OCI-LY7 (cell line): ENCODE measurements around the gene HSPA2. TPM values are rescaled to one million over a fixed set of nuclear protein-coding genes. Genes with fewer than 3 reads are reported as not detected.

Experiments used
- BruUV-seq: library from RNA; stranded (reverse); fragments of 400-500 nt; replicated peaks from 2 replicates; lab custom pipeline; 2021; lab: Mats Ljungman, UMichigan
- CTCF ChIA-PET: fragments of 300-600 bp; sonication (Branson Sonifier 250); formaldehyde crosslinking; loops from one replicate; lab custom pipeline; 2022; ENCODE audit warnings: antibody characterized with exemption; ENCODE audit not compliant: unreplicated experiment; lab: Charles Lee
- POLR2A ChIA-PET: fragments of 300-600 bp; sonication (Branson Sonifier 250); formaldehyde crosslinking; loops from one replicate; lab custom pipeline; 2022; ENCODE audit warnings: antibody characterized with exemption; lab: Charles Lee
- DNase-seq: peaks from one replicate; pipeline ENCODE4 v3.0.0-alpha.2; 2015; ENCODE audit warnings: low spot score
- H2AFZ ChIP-seq: fragments of 200-600 bp; sonication (generic), shearing (Covaris generic); 2 replicates; pipeline ENCODE4 v1.6.1; 2014; ENCODE audit warnings: mild to moderate bottlenecking, antibody characterized with exemption, low read length, moderate library complexity
- H3K27ac ChIP-seq: fragments of 200-600 bp; sonication (generic); 2 replicates; pipeline ENCODE4 v1.5.1; 2014; ENCODE audit warnings: mixed run types, low read depth, mild to moderate bottlenecking, moderate library complexity, low read length, inconsistent platforms; ENCODE audit not compliant: poor library complexity, severe bottlenecking
- H3K36me3 ChIP-seq: fragments of 200-600 bp; sonication (generic); 2 replicates; pipeline ENCODE4 v1.6.1; 2014; ENCODE audit warnings: mild to moderate bottlenecking, antibody characterized with exemption, low read length, moderate library complexity, mixed read lengths; ENCODE audit not compliant: insufficient read depth
- H3K4me1 ChIP-seq: fragments of 200-600 bp; sonication (generic); 2 replicates; pipeline ENCODE4 v1.5.1; 2014; ENCODE audit warnings: mild to moderate bottlenecking, low read length; ENCODE audit not compliant: insufficient read depth, poor library complexity, severe bottlenecking
- H3K4me2 ChIP-seq: fragments of 200-600 bp; sonication (generic); 2 replicates; pipeline ENCODE4 v1.6.1; 2014; ENCODE audit warnings: mild to moderate bottlenecking, low read length
- H3K4me3 ChIP-seq: fragments of 200-600 bp; sonication (generic); 2 replicates; pipeline ENCODE4 v1.5.1; 2014; ENCODE audit warnings: mild to moderate bottlenecking, low read depth, low read length; ENCODE audit not compliant: poor library complexity, severe bottlenecking
- H3K79me2 ChIP-seq: fragments of 200-600 bp; sonication (generic); 2 replicates; pipeline ENCODE4 v1.6.1; 2016; ENCODE audit warnings: low read depth, mild to moderate bottlenecking, low read length, moderate library complexity, mixed read lengths; ENCODE audit not compliant: insufficient read depth
- H3K9me2 ChIP-seq: fragments of 200-600 bp; sonication (generic); 2 replicates; pipeline ENCODE4 v1.6.1; 2016; ENCODE audit warnings: mild to moderate bottlenecking, low read length, mixed read lengths; ENCODE audit not compliant: insufficient read depth
- H3K9me3 ChIP-seq: fragments of 200-600 bp; sonication (generic); 2 replicates; pipeline ENCODE4 v1.6.1; 2014; ENCODE audit warnings: mild to moderate bottlenecking, mixed run types, low read length, mixed read lengths
- H4K20me1 ChIP-seq: fragments of 200-600 bp; sonication (generic); 2 replicates; pipeline ENCODE4 v1.6.1; 2014; ENCODE audit warnings: mild to moderate bottlenecking, antibody characterized with exemption, low read length, moderate library complexity, mixed read lengths; ENCODE audit not compliant: insufficient read depth
- EZH2phosphoT487 ChIP-seq: fragments of 200-600 bp; sonication (generic); IDR thresholded peaks from 2 replicates; pipeline ENCODE4 v1.6.1; 2018; ENCODE audit warnings: low read depth, borderline replicate concordance, mild to moderate bottlenecking, mixed run types, antibody characterized with exemption, low read length, moderate library complexity, mixed read lengths
- intact Hi-C: fragments of 100-400 bp; cut with micrococcal nuclease; formaldehyde crosslinking; loops from one replicate; pipeline ENCODE4 v1.10.0; 2022; ENCODE audit not compliant: unreplicated experiment
- total RNA-seq, 2 experiments: library from RNA; depleted of rRNA in 1 of 2; stranded (reverse); fragments of >200 nt in 1 of 2; shearing (Covaris generic) in 1 of 2; gene quantifications; 2 replicates each; pipeline ENCODE4 v1.2.3, GENCODE V29; 2014 to 2022
- TF ChIP-seq, protein P1 (sequence below): fragments of 200-600 bp; sonication (generic); conservative IDR thresholded peaks from 2 replicates; pipeline ENCODE4 v1.5.1; 2014; ENCODE audit warnings: mild to moderate bottlenecking, antibody characterized with exemption, low read length, moderate library complexity, mixed read lengths

The HSPA2 gene
- total RNA-seq, 2 experiments from 2014 or later = 0.36 to 0.54 TPM

DNA sequence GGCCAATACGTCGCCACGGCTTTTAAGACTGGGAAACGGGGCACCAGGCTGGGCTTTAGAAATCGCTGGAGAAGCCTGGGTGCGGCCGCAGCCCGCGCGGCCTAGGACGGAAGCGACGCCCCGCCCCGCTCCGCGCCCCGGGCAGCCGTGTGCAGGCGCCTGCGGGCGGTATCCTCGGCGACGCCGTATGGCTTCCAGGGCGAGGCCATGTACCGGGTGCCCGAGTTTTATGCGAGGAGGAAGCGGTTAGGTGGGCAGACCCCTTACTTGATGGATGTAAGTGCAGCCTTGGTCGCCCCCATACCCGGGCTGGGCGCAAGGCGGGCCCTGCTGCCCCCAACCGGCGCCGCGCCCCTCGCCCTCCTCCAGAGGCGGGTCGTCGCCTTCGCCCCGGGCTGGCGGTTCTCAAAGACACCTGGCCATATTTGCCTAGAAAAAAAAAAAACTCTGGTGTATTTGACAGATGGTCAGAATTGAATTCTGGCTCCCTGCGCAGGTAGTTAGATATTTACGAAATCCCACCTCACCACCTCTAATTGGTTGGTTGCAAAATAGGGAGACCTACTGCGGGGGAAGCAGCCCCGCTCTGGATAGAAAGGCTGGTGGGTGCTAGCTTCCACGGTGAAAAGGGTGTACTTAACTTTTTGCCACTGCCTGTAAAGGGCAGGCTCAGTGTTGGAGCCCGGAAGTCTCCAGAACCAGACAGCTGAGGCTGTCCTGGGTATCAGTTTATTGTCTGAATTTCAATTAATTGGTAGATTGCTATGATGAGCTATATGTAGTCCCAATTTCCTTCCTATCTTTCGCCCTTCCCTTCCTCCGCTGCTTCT lies 9.5 kb downstream of the HSPA2 start, which contains the start of gene PPP1R36:
Gene PPP1R36 (plus strand): TSS at position 171 of the 830 bp plus-strand sequence. CDS start 37 bp downstream, at position 208.
- Histone ChIP-seq H2AFZ (no peak within 1 kb of the TSS), H3K36me3 (no peaks in the 10 kb centered on the region), H3K9me3 (no peaks in the 10 kb centered on the region), H4K20me1 (no peaks in the 10 kb centered on the region), H3K4me3 (no peak within 1 kb of the TSS), H3K4me2 (no peak within 1 kb of the TSS; the same call in 1 of the 2 replicates), H3K27ac (no peak within 1 kb of the TSS), H3K4me1 (no peaks in the 10 kb centered on the region), H3K9me2 (no peaks in the 10 kb centered on the region), H3K79me2 (no peaks in the 10 kb centered on the region)
- TF ChIP-seq, protein P1, sequence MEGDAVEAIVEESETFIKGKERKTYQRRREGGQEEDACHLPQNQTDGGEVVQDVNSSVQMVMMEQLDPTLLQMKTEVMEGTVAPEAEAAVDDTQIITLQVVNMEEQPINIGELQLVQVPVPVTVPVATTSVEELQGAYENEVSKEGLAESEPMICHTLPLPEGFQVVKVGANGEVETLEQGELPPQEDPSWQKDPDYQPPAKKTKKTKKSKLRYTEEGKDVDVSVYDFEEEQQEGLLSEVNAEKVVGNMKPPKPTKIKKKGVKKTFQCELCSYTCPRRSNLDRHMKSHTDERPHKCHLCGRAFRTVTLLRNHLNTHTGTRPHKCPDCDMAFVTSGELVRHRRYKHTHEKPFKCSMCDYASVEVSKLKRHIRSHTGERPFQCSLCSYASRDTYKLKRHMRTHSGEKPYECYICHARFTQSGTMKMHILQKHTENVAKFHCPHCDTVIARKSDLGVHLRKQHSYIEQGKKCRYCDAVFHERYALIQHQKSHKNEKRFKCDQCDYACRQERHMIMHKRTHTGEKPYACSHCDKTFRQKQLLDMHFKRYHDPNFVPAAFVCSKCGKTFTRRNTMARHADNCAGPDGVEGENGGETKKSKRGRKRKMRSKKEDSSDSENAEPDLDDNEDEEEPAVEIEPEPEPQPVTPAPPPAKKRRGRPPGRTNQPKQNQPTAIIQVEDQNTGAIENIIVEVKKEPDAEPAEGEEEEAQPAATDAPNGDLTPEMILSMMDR = no peak
- no peak for TF ChIP-seq EZH2phosphoT487
- no TSS peak for BruUV-seq
- intact Hi-C loops = no loop called here
- ChIA-PET POLR2A (interaction anchor here (1.0 kb wide), 1 partner anchor 11 kb away, joined by 5 read pairs; no protein-coding TSS in a partner anchor), CTCF (no interaction called here)
- DNase-seq = no peak

DNA sequence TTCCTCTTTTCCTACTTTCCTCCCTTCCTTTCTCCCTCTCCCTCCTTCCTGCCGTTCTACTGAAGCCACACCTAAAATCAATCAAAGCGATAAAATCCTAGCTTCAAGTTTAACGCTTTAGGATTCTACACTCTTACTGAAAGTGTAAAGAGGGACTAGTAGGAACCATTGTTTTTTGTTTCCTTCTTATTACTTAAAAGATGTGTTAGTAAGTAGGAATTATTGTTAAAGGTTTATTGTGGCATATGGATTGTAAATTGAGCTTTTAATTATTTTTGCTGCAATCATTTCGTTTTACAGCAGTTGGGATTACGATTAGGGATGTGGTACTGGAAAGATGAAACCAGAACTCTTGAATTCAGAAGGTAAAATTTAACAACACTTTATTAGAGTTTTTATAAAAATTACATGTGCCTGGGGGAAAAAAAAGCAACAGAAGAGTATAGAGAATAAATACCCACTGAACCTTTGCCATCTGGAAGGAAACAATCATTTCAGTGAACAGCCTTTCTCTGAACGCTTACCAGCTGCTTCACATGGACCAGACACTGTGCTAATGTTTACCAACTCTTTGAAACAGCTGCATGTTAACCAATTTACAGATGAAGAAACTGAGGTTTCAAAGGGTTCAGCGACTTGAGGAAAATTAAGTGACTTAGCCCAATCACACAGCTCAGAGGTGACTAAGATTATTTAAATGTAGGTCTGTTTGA lies 10.2 kb downstream of the HSPA2 start:
- TF ChIP-seq, protein P1 = no peak
- TF ChIP-seq EZH2phosphoT487 = no peak
- no peak for DNase-seq
- intact Hi-C loops = no loop called here
- CTCF ChIA-PET = no interaction called here
- Histone ChIP-seq H3K9me2 (no peaks in the 10 kb centered on the region), H3K4me2 (no peak overlapping the region), H4K20me1 (no peaks in the 10 kb centered on the region), H3K79me2 (no peaks in the 10 kb centered on the region), H3K27ac (no peak overlapping the region), H2AFZ (no peak overlapping the region), H3K4me3 (no peak overlapping the region), H3K4me1 (no peaks in the 10 kb centered on the region), H3K9me3 (no peaks in the 10 kb centered on the region), H3K36me3 (no peaks in the 10 kb centered on the region)
- BruUV-seq = no TSS peak
- POLR2A ChIA-PET = interaction anchor here (1.0 kb wide), 1 partner anchor 10 kb away, joined by 5 read pairs; no protein-coding TSS in a partner anchor
